Neural progenitor cell (in vitro differentiated cells): ENCODE results near the gene MBOAT1.

Source experiments
- CTCF ChIP-seq: fragments of 200-600 bp; sonication (generic); IDR thresholded peaks from 2 replicates; pipeline ENCODE4 v1.5.1; 2017; ENCODE audit warnings: antibody characterized with exemption, mild to moderate bottlenecking
- EZH2 ChIP-seq: fragments of 200-600 bp; sonication (generic); IDR thresholded peaks from 2 replicates; pipeline ENCODE4 v1.6.1; 2017; ENCODE audit warnings: antibody characterized with exemption, mild to moderate bottlenecking, moderate library complexity

- TF ChIP-seq CTCF = no peak
- TF ChIP-seq EZH2 = no peak
Observed at GRCh38 chr6:20254295-20254694, 42.0 kb upstream of the MBOAT1 start.
